ENCODE results near the gene SWT1.

SWT1 gene

DNA sequence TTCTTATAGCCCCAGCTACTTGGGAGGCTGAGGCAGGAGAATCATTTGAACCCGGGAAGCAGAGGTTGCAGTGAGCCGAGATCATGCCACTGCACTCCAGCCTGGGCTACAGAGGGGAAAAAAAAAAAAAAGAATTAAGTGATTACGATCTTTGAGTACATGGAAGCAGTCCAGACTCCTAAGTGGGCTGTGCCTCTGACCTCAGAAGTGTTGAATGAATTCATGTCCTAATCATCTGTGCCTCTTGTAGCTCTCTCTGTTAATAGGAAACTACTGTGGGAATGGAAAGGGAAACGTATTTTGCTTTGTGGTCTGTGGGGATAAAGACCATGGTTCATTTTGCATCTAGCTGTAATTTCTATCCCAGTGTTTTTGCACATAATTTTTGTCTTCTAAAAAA lies 168.4 kb downstream of the SWT1 start:
- DNase-seq = peak; percentile 36

DNA sequence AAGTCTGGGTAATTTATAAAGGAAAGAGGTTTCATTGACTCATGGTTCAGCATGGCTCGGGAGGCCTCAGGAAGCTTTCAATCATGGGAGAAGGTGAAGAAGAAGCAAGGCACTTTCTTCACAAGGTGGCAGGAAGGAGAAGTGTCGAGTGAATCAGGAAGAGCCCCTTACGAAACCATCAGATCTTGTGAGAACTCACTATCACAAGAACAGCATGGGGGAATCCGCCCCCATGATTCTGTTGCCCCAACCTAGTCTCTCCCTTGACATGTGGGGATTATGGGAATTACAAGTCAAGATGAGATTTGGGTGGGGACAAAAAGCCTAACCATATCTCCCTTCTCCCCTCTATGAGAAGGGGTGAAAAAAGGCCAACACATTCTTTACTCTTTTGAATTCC lies 171.3 kb downstream of the SWT1 start:
- DNase-seq = no peak

DNA sequence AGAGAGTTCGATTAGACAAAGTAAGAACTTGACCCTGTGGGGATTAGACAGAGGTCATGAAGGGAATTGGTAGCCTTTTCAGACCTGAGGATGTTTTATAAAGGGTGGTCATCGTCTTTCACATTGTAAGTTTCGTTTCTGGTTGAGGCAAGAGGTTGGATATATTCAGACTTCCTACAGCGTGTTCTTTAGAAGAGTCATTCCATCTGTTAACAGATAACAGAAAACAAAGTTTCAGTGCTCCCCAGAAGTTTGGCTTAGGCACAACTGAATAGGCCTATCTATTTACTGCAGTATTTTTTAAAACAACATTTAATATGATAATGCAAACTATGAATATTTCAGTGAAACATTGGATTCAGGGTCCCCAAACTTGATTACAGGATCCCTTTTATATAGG lies 177.2 kb downstream of the SWT1 start:
- no peak for DNase-seq

DNA sequence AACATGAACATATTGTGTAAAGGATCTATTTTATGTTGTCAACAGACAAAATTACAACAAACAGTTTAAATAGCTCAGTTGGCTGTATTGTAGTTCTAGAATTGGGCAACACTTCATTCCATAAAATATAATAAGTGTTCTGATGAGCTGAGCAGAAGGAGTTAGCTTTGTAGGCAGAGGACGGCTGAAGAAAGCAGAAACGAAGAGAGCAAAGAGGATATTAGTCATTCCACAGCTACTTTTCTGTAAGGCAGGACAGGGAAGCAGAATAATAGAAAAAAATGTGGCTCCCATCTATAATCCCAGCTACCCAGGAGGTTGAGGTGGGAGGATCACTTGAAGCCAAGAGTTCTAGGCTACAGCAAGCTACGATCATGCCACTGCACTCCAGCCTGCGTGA lies 180.3 kb downstream of the SWT1 start:
- no peak for DNase-seq

GRCh38 chr1:185338719-185339622 lies 182.0 kb downstream of the SWT1 start:
- no peak for DNase-seq

GRCh38 chr1:185341196-185341781 lies 184.3 kb downstream of the SWT1 start:
- no peak for DNase-seq
